HS-5 (cell line): ENCODE results near the gene RPGRIP1L.
A peak's percentile ranks its signal among the peaks of the same experiment; 100 is the strongest.
"Not testable (repeated sequence)": the region's sequence is repeated elsewhere in the genome, so short reads cannot be mapped to it uniquely, and the experiment has no call there.

Source experiments
- DNase-seq: peaks from one replicate; pipeline ENCODE4 v3.0.0-alpha.2; 2012; ENCODE audit warnings: low read depth

Gene RPGRIP1L

GRCh38 chr16:53712065-53712464 is 8.4 kb upstream of the RPGRIP1L start:
- no peak for DNase-seq

- no peak for DNase-seq
Measured at GRCh38 chr16:53711390-53711789, 7.7 kb upstream of the RPGRIP1L start.

GRCh38 chr16:53708490-53708889 is 4.8 kb upstream of the RPGRIP1L start:
- DNase-seq, result no peak

DNA sequence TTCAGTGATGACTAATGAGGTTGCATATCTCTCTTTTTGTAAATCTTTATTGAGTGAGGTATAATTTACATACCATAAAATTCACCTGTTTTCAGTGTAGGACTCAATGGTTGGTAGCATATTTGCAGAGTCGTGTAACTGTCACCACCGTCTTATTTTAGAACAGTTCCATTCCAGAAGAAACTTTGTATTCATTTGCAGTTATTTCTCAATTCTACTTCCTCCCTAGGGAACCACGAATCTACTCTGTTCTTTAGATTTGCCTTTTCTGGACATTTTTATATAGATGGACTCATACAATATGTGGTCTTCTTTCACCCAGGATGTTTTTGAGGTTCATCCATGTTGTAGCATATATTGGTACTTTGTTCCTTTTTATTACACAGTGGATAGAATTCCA is 4.0 kb upstream of the RPGRIP1L start:
- no peak for DNase-seq

GRCh38 chr16:53704445-53704813 is 770 bp upstream of the RPGRIP1L start:
- no peak for DNase-seq

GRCh38 chr16:53698271-53698670 is 5.4 kb downstream of the RPGRIP1L start:
- not testable (repeated sequence) for DNase-seq

DNA sequence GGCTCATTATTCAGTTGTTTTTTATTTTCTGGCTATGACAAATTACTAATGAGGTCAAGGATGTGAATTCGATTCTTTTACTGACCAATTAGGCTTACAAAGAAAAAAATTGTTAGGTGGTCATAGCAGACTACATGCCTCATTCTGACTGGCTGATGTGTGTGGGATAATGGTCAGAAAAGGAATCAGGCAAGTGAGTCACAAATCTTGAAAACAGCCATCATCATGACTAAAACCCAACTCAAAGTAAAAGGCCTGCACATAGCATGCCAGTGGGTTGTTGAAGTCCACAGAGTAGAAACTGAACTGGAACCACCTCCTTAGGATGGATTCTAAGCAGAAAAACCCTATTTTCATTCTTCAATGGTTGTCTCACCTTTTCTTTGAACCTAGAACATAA is 8.6 kb downstream of the RPGRIP1L start:
- peak; percentile 48 for DNase-seq

- DNase-seq, result no peak
Measured at GRCh38 chr16:53693320-53693719, 10.3 kb downstream of the RPGRIP1L start.

DNA sequence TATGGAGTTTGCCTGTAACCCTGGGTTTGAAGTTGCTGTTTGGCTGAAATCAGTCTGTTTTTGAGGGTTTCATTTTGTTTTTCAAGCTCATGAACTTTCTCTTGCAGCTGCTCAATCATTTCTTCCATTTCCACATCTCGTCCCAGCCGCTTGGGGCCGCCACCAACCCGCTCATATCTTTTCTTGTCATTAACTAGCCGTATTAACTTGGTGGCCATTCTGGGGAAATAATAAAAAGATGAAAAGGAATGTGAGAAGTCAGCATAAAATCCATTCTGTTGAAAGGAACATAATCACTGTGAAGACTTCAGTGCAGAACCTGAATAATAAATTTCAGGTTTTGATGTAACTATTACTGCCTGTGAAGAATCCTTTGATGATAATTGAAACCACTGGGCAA is 11.5 kb downstream of the RPGRIP1L start:
- DNase-seq, result no peak

DNA sequence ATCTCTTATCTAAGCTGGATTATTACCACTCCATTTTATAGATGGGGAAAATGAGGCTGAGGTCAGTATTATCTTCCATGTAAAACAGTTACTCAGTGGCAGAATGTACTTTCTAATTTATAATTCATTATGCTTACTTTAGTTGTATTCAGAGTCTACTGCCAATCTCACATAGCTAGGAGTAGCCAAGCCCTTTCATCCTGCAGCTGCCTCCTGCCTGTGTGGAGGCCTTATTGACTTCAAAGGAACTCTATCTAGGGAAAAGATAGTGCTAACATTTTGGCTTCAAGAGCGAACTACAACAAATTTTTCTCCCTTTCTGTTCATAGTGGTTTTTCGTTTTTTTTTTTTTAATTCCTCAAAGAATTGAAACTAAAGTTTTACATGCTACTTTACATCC is 12.9 kb downstream of the RPGRIP1L start:
- DNase-seq, result no peak

GRCh38 chr16:53689636-53690035 is 14.0 kb downstream of the RPGRIP1L start:
- no peak for DNase-seq

- DNase-seq, result no peak
Measured at GRCh38 chr16:53686710-53687109, 16.9 kb downstream of the RPGRIP1L start.

DNA sequence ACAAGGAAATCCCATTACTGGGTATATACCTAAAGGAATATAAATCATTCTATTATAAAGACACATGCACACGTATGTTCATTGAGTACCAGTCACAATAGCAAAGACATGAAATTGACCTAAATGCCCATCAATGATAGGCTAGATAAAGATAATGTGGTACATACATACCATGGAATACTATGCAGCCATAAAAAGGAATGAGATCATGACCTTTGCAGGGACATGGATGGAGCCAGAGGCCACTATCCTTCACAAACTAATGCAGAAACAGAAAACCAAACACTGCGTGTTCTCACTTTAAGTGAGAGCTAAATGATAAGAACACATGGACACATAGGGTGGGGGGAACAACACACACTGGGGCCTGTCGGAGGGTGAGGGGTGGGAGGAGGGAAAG is 18.3 kb downstream of the RPGRIP1L start:
- DNase-seq, result not testable (repeated sequence)

GRCh38 chr16:53681354-53681753 is 22.3 kb downstream of the RPGRIP1L start:
- no peak for DNase-seq

DNA sequence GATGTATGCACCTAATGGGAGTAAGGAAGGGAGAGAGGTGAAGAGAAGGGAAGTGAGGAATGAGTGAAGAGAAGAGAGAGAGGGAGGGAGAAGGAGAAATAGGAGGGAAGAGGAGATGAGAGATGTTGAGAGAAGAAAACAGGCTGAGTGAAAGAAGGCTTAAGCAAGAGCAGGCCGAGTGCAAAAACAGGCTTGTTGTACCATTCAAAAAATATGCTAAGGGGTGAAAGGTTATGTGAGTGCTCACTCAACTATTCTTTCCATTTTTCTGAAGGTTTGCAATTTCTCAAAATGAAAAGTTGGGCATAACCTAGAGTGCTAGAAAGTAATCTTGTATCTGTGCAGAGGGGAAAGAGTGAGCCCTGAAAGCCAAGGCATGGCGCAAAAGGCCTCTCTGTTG is 22.9 kb downstream of the RPGRIP1L start:
- no peak for DNase-seq

GRCh38 chr16:53678756-53679343 is 24.8 kb downstream of the RPGRIP1L start:
- DNase-seq, result no peak

DNA sequence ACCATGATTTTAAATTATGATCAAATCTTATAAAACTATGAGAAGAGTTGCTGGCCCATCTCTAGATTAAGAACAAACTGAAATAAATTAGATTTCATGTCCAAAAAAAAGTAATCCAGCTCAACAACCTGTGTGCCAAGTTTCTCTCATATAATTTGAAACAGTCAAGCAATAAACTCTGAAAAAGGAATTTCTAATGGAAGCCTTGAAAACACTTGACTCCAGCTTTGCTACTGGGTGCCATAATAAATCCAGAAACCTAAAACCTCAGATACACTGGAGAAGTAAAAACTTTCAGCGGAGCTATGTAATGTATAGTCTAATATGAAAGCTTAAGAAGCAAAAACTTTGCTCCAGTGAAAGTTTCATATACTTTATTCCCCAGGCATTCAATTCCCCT is 25.5 kb downstream of the RPGRIP1L start:
- no peak for DNase-seq

GRCh38 chr16:53673189-53673588 is 30.5 kb downstream of the RPGRIP1L start:
- DNase-seq, result no peak

GRCh38 chr16:53672461-53672860 is 31.2 kb downstream of the RPGRIP1L start:
- no peak for DNase-seq

GRCh38 chr16:53668869-53669268 is 34.8 kb downstream of the RPGRIP1L start:
- no peak for DNase-seq

DNA sequence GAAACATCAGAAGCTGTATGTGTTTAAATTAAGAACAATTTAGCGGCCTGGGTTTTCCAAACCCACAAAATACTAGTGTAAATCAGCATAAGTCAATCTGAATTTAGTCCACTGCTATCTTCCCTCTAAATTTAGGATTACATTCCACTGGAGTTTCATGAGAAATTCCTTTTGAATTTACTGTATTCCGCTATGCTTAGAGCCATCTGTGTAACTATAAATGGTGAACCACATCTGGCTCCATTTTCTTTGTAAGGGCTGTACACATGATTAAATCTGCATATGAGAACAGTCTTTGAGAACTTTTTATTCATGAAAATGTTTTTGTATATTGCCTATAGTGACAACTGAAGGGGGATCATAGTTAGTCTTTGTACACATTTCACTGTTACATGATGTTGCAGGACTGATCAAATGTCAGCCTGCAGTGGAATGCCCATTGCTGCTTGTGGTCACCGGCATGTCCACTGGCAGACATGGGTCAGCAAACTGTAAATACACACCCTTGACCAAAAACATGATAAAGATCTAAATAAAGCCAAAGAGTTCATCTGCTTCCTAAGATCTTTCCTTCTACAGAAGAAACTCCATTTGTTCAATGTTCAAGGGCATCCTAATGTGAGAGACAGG is 36.8 kb downstream of the RPGRIP1L start:
- DNase-seq, result no peak

GRCh38 chr16:53664724-53665345 is 38.8 kb downstream of the RPGRIP1L start:
- peak; percentile 80 for DNase-seq

GRCh38 chr16:53662072-53662471 is 41.6 kb downstream of the RPGRIP1L start:
- no peak for DNase-seq

GRCh38 chr16:53654946-53655345 is 48.7 kb downstream of the RPGRIP1L start:
- no peak for DNase-seq
